SKM-1 (cell line): Measurements from ENCODE around the gene OLFML3.

Experiments
- DNase-seq: peaks from one replicate; lab custom pipeline; 2025; ENCODE audit not compliant: unreplicated experiment; lab: John Stamatoyannopoulos, UW

OLFML3 gene

GRCh38 chr1:114025609-114026401 is 46.5 kb downstream of the OLFML3 start:
- no peak for DNase-seq

- no peak for DNase-seq
Measured at GRCh38 chr1:114026797-114027196, 47.5 kb downstream of the OLFML3 start.
